ENCODE measurements around the gene MRPL14.
"Not testable (repeated sequence)": the region's sequence is repeated elsewhere in the genome, so short reads cannot be mapped to it uniquely, and the experiment has no call there.

Gene MRPL14

DNA sequence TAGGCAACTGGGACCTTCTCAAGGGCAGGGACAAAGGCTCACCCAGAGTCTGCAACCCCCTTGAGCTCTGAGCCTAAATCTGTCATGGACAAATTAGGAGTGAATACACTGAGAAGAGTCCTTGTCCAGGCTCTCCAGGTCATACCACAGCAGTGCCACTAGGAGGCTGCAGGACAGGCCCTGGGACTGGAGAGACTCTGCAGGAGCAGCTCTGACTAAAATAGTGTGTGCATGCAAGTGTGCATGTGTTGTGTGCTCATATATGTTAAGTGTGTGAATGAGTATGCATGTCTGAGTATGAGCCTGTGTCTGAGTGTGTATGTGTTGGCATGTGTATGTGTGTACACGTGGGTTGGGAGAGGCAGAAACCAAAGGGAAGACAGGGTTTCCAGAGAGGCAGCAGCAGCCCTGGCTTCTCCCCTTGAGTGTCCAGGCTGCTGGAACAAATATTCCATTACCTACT lies 27.1 kb downstream of the MRPL14 start:
- H3K4me3 ChIP-seq (ENCODE audit: low read depth, low read length), result no peak overlapping the region
- TF ChIP-seq, protein P1, sequence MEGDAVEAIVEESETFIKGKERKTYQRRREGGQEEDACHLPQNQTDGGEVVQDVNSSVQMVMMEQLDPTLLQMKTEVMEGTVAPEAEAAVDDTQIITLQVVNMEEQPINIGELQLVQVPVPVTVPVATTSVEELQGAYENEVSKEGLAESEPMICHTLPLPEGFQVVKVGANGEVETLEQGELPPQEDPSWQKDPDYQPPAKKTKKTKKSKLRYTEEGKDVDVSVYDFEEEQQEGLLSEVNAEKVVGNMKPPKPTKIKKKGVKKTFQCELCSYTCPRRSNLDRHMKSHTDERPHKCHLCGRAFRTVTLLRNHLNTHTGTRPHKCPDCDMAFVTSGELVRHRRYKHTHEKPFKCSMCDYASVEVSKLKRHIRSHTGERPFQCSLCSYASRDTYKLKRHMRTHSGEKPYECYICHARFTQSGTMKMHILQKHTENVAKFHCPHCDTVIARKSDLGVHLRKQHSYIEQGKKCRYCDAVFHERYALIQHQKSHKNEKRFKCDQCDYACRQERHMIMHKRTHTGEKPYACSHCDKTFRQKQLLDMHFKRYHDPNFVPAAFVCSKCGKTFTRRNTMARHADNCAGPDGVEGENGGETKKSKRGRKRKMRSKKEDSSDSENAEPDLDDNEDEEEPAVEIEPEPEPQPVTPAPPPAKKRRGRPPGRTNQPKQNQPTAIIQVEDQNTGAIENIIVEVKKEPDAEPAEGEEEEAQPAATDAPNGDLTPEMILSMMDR (conservative IDR thresholded peaks at IDR 0.05; ENCODE audit: low read depth, low read length), result peak; percentile 79
- DNase-seq (ENCODE audit: low read depth), result peak; percentile 66

GRCh38 chr6:44099192-44099591 lies 28.1 kb downstream of the MRPL14 start:
- no peak for DNase-seq (ENCODE audit: low read depth)
- TF ChIP-seq, protein P1 (conservative IDR thresholded peaks at IDR 0.05; ENCODE audit: low read depth, low read length), result no peak
- no peak overlapping the region for H3K4me3 ChIP-seq (ENCODE audit: low read depth, low read length)

DNA sequence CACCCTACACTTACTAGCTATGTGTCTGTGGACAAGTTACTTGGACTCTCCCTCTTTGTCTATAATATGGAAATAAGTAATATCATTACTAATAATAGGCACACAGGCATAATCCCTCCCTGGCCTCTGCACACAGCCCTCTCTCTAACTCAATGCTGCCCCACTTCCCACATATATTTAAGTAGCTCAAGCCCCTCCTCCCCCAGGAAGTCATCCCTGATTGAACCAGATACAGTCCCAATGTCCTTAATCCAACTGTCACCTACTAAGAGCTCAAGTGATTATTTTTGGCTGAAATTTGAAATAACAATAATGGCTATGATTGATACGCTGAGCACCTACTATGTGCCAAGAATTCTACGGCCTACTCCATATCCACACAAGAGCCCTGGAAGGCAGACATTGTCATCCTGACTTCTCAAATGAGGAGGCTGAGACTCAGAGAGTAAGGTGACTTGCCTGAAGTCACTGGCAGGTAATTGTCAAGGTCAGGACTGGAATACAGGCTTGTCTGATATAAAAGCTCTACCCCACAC lies 29.4 kb downstream of the MRPL14 start:
- TF ChIP-seq, protein P1 (conservative IDR thresholded peaks at IDR 0.05; ENCODE audit: low read depth, low read length), result no peak
- no peak overlapping the region for H3K4me3 ChIP-seq (ENCODE audit: low read depth, low read length)
- DNase-seq (ENCODE audit: low read depth), result no peak

DNA sequence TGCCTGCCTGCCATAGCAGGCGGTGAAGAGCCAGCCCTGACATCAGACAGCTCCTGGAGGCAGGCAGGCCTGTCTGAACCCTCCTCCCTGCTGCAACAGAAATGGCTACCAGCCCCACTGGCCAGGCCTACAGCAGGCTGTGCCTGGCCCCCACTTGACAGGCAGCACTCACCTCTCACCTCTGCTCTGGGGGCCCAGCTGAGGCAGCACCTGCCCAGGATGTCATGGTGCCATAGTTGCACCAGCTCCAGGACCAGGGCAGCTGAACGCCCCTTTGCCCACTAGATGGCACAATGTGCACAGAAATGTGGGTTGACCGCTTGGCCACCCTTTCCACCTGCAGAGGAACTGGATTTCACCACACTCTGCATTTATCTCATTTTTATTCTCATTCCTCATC lies 30.6 kb downstream of the MRPL14 start:
- peak; percentile 85 for DNase-seq (ENCODE audit: low read depth)

DNA sequence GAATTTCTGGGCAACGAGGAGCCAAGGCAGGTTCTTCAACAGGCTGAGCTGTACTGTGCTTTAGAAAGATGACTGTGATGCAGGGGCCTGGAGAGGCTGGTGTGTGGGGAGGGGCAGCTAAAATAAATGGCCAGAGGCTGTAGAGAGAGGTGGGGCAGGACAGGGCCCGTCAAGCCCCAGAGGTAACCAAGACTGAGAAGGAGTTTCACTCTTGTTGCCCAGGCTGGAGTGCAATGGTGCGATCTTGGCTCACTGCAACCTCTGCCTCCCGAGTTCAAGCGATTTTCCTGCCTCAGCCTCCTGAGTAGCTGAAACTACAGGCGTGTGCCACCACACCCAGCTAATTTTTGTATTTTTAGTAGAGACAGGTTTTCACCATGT lies 32.0 kb downstream of the MRPL14 start:
- DNase-seq (ENCODE audit: low read depth); H3K4me3 ChIP-seq (ENCODE audit: low read depth, low read length): not testable (repeated sequence)

More for the DNA sequence above, 30.6 kb downstream of the MRPL14 start:
- TF ChIP-seq, protein P1 (conservative IDR thresholded peaks at IDR 0.05; ENCODE audit: low read depth, low read length), result peak; percentile 82
- H3K4me3 ChIP-seq (ENCODE audit: low read depth, low read length), result no peak overlapping the region

DNA sequence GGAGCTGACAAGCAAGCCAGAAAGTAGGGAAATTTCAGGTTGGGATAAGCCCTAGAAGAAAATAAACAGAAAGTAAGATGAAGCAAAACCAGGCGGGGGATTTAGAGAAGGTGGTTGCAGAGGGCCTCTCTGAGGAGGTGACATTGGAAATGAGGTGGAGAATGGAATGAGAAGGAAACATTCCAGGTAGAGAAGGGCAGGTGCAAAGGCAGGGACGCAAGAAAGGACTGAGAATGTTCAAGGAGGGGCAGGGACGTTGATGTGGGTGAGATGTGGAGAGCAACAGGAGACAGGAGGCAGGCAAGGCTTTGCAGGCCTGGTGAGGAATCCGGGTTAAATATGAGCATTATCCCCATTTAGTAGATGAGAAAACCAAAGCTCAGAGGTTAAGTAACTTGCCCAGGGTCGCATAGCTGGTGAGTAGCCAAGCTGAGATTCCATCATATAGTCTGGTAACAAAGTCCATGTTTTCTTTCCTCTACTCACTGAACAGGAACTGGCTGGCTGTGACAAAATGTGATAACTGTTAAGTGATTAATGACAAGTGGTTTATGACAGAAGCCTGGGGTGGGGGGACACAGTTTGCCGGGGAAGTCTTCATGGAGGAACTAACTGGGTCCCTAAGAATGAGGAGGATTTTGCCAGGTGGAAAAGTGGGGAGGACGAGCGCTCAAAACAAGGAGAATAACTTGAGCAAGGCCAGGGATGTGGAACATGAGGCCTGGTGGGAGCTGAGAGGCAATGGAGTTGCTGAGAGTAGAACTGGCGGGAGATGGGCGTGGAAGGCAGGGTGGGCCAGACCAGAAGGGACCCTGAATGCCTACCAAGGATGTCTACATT lies 32.6 kb downstream of the MRPL14 start:
- DNase-seq (ENCODE audit: low read depth), result no peak
- H3K4me3 ChIP-seq (ENCODE audit: low read depth, low read length), result no peak overlapping the region
- TF ChIP-seq, protein P1 (conservative IDR thresholded peaks at IDR 0.05; ENCODE audit: low read depth, low read length), result no peak

DNA sequence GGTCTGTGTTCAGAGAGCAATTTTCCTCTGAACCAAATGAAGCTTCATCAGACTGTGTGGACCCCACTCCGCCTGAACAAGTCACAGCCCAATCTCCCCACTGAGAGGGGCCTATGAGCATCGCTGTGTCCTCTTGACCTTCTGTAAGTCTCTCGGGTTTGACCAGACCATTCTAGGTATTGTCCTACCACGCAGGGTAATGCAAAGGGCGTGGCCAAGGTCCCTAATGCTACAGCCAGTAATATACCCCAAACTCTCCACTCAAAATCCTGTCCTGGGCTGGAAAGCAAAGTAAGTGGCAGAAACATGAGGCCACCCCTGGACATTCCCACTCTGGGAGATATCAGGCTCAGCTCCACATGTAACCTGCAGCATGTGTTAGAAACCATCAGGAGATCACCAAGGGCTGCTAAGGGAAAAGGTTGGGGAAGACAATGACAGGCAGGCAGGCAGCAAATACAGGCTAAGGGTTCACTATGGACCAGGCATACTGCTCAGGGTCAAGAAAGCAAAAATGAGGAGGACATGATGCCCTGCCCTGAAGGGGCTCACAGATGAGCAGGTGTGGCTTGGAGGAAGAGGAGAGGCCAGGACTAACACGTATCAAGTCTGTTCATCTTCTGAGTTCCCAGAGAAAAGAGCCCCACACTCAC lies 33.4 kb downstream of the MRPL14 start:
- TF ChIP-seq, protein P1 (conservative IDR thresholded peaks at IDR 0.05; ENCODE audit: low read depth, low read length), result no peak
- H3K4me3 ChIP-seq (ENCODE audit: low read depth, low read length), result no peak overlapping the region
- no peak for DNase-seq (ENCODE audit: low read depth)

All from choroid plexus epithelial cell (primary cell).